ENCODE measurements around the gene TSHZ2.
A peak's percentile ranks its signal among the peaks of the same experiment; 100 is the strongest.

TSHZ2 gene

DNA sequence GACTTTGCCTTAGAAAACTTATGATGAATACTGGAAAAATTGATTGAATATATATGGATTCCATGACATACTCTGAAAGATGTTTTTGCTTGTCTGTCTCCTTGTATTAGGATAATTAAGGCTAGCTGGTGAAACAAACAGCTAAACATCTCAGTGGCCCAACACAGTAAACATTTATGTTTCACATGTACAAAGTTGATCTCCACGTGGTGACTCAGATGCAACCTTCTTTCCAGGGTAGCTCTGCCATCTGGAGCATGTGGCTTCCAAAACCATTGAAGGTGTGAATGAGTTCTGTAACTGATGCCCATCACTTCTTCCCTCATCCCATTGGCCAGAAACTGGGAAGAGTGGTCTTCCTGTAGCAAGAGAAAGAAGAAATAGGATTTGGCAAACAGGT is 196.3 kb downstream of the TSHZ2 start:
- DNase-seq, result no peak

DNA sequence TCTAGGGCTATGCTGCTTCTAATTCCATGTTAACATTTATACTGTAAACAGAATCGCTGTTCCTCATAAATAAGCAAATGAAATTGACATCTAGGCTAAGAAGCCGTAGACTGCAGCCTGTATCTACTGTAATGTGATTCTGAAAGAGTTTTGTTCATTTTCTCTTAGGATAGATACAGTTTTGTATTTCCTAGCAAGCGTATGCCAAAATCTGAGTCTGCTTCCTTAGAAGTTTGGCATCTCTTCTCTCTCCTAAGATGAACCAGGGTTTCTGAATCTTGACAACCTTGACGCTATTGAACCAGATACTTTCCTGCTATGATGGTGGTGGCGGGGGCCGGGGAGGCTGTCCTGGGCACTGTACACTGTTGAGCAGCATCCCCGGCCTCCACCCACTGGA is 198.0 kb downstream of the TSHZ2 start:
- DNase-seq, result no peak

DNA sequence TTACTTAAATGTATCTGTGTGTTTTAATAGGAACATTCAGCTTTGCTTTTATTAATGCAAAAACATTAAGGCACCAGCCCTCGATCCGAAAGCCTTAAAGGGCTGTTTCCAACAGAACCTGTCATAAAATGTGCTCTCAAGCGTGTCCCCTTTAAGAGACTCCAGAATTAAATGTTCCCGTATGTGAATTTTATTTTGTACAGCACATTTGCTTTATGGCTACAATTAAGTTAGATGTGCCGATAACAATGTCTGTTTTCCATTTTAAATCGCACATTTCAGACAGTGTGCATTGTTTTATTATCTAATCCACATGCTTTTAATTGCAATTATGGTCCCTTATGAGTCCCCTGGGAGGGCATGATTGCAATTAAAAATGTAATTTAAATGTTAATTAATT is 198.9 kb downstream of the TSHZ2 start:
- DNase-seq, result no peak

GRCh38 chr20:53174454-53174853 is 202.3 kb downstream of the TSHZ2 start:
- DNase-seq, result no peak

GRCh38 chr20:53175135-53175780 is 203.1 kb downstream of the TSHZ2 start:
- DNase-seq, result no peak

DNA sequence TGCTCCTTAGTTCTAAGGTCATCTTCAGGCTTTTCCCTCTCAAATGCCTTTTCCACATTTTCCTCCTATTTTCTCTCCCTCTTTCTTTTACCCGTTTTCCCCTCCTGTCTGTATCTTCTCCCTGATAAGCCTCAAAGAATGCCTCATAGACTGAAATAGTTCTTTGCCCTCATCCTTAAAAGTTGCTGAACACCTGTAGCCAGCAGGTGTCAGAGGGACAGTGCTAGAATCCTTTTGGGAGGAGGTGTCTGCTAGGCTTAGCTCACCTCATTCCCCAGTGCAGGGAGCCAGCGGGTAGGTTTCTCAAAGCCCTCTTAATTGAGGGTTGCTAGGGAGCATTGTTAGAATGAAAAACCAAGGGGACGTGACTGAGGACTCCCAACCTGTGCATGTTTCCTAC is 204.0 kb downstream of the TSHZ2 start:
- no peak for DNase-seq

- no peak for DNase-seq
Observed at GRCh38 chr20:53177687-53178086, 205.5 kb downstream of the TSHZ2 start.

DNA sequence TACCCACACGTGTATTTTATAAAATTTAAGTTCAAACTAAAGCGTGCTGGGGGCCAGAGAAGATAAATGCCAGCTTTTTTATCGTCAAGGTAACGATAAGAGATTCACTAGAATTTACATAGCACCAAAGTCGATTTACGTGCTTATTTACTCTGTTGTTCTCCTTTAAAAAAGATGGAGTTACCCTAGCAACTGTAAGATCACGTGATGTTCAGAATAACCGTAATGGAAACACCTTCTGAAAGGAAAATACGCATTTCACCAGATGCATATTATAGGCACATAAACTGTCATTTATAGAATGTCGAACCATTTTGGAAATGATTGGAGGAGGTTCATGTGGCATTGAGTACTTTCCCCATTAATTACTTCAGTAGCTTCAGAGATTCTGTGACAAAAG is 207.6 kb downstream of the TSHZ2 start:
- DNase-seq, result no peak

DNA sequence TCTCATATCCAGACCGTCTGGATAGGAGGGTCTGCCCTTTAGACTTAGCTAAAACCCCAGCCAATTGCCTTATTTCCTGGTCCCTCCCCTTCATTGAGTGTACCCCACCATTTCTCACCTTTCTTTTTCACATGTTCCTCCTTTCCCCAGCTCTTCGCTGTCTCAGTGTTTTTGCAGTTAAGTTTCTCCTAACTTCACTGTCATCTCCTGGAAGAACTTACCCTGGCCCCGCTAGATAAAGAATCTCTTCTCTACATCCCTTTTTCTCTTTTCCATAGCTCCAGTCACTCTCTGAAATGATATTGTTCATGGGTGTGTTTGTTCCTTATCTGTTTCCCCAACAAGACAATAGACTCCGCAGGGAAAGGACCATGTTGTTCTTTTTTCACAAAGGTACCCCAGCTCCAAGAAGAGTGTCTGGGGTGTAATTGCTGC is 208.8 kb downstream of the TSHZ2 start:
- no peak for DNase-seq

- DNase-seq, result no peak
Observed at GRCh38 chr20:53181866-53182376, 209.8 kb downstream of the TSHZ2 start.

GRCh38 chr20:53183181-53183580 is 211.0 kb downstream of the TSHZ2 start:
- DNase-seq, result no peak

DNA sequence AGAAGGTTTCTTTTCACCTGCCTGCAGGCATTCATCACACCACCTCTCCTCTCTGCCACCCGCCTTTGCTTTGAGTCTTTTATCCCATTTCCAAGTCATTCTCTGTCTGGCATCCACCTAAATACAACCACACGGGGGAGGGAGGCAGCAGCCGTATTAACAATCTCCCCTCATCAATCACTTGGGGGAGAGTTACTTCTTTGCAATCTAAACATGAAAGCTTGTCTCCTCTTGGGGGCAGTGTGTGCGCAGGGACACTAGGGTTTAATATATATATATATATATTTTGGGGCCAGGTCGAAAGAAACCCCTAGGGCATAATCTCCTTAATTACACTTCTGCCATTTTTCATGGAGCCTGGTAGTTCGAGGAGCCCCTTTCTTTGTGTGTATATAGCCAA is 214.5 kb downstream of the TSHZ2 start:
- no peak for DNase-seq

- DNase-seq, result no peak
Observed at GRCh38 chr20:53187392-53188068, 215.4 kb downstream of the TSHZ2 start.

GRCh38 chr20:53190225-53190624 is 218.1 kb downstream of the TSHZ2 start:
- DNase-seq, result no peak

DNA sequence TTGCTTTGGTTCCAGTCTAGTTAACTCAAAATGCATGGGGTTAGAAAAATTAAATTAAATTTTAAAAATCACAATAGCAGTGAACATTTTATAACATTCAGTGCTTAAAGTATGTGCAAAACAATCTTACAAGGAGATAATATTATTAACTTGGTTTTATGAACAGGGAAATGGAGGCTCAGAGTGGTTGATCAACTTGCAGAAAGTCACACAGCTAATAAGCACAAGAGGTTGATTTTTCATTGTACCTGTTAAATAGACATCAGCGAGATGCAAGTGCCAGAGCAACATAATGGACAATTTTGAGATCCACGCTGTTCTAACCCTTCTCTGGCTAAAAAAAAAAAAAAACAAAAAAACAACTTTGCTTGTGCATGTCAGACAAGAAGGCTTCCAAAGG is 219.8 kb downstream of the TSHZ2 start:
- DNase-seq, result no peak

DNA sequence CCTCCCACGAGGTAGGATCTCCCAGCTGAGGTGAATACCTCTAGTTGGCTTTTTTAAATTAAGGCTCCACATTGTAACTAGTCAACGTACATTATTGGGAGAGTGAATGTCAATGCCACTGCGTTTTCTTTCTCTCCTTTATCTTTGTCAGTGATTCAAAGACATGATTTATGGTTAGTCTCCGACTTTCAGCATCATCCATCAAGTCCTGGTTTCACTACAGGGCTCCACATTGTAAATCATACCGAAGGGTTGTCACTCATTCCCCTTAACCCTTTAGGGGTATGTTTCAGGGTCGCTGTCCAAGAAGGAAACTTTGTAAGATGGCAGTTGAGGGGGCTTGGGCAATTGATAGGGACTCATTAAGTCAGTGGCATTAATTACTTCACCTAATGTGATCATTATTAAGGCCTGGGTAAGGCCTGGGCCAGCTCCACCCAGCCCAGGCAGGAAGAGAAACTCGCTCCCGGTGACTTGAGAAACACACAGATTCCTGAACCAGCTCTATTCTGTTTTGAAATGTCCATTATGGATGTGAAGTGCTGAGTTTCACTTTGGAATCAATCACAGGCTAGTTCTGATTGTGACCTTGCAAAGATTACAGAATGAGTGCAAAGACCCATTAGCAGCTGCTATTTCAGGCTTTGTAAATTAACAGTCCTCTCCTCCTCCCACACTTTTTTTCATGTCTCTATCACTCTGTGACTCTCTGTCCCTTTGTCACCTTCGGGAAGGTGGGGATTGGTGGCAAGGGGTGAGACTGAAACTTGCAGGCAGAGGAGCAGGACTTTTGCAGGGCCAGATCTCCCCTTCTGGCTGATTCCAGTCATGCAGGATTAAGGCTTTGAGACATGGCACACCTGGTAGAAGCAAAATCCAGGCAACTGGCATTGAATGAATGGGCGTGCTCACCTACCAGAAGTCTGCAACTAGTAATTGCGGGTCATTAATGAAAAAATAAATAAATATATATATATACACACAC is 222.4 kb downstream of the TSHZ2 start:
- DNase-seq, result no peak

DNA sequence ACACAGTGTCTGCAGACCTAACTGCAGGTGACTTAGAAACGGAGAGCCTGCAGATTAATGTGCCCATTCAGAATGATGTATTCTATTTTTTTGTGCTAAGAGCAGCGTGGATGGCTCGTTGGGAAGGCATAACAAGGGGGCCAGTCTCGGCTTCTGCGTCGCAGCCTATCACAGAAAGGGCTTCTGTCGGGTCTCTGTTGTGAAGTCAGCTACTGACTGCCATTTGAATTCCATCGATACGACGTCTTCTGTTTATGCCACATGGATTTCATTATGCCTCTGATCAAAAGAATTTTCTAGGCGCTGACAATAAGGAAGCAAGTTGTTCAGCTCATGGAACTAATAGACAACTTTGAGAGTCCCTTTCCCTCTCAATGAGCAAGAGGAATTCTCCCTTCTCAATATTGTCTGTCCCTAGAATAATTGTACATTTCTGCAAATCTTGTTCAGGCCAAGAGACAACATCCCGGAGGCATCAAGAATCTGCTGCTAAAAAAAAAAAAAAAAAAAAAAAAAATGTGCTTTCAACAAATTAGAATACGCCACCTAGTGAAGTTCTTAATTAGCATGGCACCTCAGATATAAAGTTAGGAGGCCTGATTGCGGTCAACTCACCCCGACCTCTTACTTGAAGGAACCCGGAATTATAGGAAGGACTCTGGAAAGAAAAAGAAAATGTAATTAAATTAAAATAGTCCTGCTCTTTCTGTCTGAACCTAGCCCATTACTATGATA is 223.9 kb downstream of the TSHZ2 start:
- no peak for DNase-seq

DNA sequence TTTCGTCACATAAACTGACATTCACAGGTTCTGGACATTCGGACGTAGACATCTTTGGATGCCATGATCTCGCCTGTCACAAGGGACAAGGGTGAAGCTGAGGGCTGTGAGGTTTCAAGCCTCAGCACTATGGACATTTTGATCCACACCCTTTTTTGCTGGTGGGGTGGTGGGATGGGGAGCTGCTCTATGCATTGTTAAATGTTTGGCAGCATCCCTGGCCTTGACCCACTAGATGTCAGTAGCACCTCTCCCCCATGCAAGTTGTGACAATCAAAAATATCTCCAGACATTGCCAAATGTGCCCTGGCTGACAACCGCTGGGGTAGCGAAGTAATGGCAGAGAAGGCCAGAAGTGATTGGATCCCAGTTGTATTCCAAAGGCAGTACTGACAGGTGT is 229.4 kb downstream of the TSHZ2 start:
- DNase-seq, result no peak

- peak in 1 of 5 experiments; percentile 26 for DNase-seq
Observed at GRCh38 chr20:53202777-53203176, 230.6 kb downstream of the TSHZ2 start.

DNA sequence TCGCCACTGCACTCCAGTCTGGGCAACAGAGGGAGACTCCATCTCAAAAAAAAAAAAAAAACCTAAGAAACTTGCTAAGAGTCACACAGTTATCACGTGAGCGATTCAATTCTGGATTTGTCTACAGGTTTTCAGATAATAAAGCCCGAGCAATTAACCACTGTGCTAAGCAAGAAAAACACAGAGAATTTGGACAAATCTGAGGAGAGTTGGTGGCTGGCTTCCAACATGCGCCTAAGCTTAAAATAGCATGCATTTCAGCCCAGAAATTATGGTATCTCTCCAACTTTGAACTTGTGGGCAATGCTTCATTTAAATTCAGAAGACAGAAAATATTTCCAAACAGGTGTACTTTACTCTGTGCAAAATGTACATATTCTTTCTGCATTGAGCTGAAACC is 232.9 kb downstream of the TSHZ2 start:
- no peak for DNase-seq

GRCh38 chr20:53208110-53208832 is 236.1 kb downstream of the TSHZ2 start:
- DNase-seq, result peak in 1 of 5 experiments; percentile 46

- DNase-seq, result no peak
Observed at GRCh38 chr20:53210041-53210440, 237.9 kb downstream of the TSHZ2 start.

All from T-helper 2 cell (primary cell).